Pancreas (tissue), 10 donors: Measurements from ENCODE around the gene SEMA3D. TPM values are rescaled to one million over a fixed set of nuclear protein-coding genes. Genes with fewer than 3 reads are reported as not detected.

Experiments
- ATAC-seq, 4 donors: fragments of 200-7000 bp; cut with Tn5 transposase; one replicate each; pipeline versions ENCODE4 v1.8.0 to v1.9.1; 2020; ENCODE audit warnings: mild to moderate bottlenecking in 4 of 4, moderate library complexity in 4 of 4
- DNase-seq, 6 donors: peaks; one replicate each; pipeline ENCODE4 v3.0.0-alpha.2; 2020
- FAIRE-seq: peaks from 2 replicates; lab custom pipeline; 2012; peaks lifted over from hg19 to GRCh38; lab: Jason Lieb, UNC
- H3K27ac ChIP-seq, 4 donors: fragments of 200-600 bp; sonication (generic); 1 replicate in 3 of 4; 2 replicates in 1 of 4; pipeline versions ENCODE4 v1.5.0 to v1.8.0; 2020
- H3K27me3 ChIP-seq, 4 donors: fragments of 200-600 bp; one replicate each; pipeline ENCODE4 v1.8.0; 2021
- H3K36me3 ChIP-seq, 3 donors: fragments of 200-600 bp; sonication (generic) in 1 of 3; one replicate each; pipeline versions ENCODE4 v1.5.0 to v1.8.0; 2020 to 2021
- H3K4me1 ChIP-seq, 3 donors: fragments of 200-600 bp; one replicate each; pipeline ENCODE4 v1.8.0; 2021
- H3K4me3 ChIP-seq, 4 donors: fragments of 200-600 bp; sonication (generic) in 2 of 4; one replicate each; pipeline versions ENCODE4 v1.5.0 to v1.8.0; 2020 to 2021
- H3K9me3 ChIP-seq, 4 donors: fragments of 200-600 bp; one replicate each; pipeline ENCODE4 v1.8.0; 2021
- CTCF ChIP-seq, 4 donors: fragments of 200-600 bp; sonication (generic) in 3 of 4; IDR thresholded peaks; one replicate each; pipeline versions ENCODE4 v1.5.0 to v1.8.0; 2021; ENCODE audit warnings: antibody characterized with exemption in 4 of 4
- WGBS, 2 donors: extraction: QIAGEN DNeasy Blood & Tissue Kit; methylation state at CpG; one replicate each; pipeline ENCODE4 v1.1.7; 2013; 5-methylcytosine and 5-hydroxymethylcytosine counted together
- intact Hi-C, 3 donors: fragments of 100-400 bp; cut with DNase I; formaldehyde crosslinking; loops; one replicate each; pipeline versions ENCODE4 v1.11.1 to v1.14.2; 2022
- polyA plus RNA-seq, 2 donors: library from polyadenylated mRNA; stranded (reverse); fragments of 200-250 nt; gene quantifications; one replicate each; pipeline ENCODE4 v1.2.3, GENCODE V29; 2013
- total RNA-seq, 6 donors: library from RNA; stranded (reverse); fragmentation: NEBNext Ultra II Directional in 4 of 6; extraction: Animal tissue kit (Norgen Biotek cat#: 25700) in 4 of 6; gene quantifications; one replicate each; pipeline versions ENCODE4 v1.2.1 to v1.2.4, GENCODE V29; 2021 to 2023
- donor health status: healthy with polysubstance abuse.
- donor health status: DM: no; HTN: no; CAD: no; lungs with moderate emphysema.
- donor health status: DM: no; HTN: no; CAD: no.
- donor health status: control.
- donor health status: control.
- donor health status: Bipolar disorder and iron deficiency.
- donor health status: DM: yes; HTN: yes; CAD: no.
- donor health status: DM: no; HTN: no; CAD: no.
- donor health status: DM: no; HTN: no; CAD: no.
- donor health status: DM: yes; HTN: yes; CAD: no.

The SEMA3D gene
- total and polyA plus RNA-seq, 8 donors: 0.14 to 0.28 (median 0.19) TPM

- Histone ChIP-seq H3K9me3 (no peaks in the 10 kb centered on the region), H3K27ac (no peak overlapping the region), H3K4me1 (no peaks in the 10 kb centered on the region), H3K27me3 (no peaks in the 10 kb centered on the region), H3K36me3 (no peaks in the 10 kb centered on the region), H3K4me3 (no peak overlapping the region)
- WGBS, 2 donors: 81 to 91% methylated on average over 2 of the region's 2 CpGs
- intact Hi-C loops: no loop called here
- FAIRE-seq (no peak), ATAC-seq (no peak), DNase-seq (no peak)
- no peak for TF ChIP-seq CTCF (IDR thresholded peaks at IDR 0.05)
Measured at GRCh38 chr7:85060696-85061095, 126.2 kb downstream of the SEMA3D start.

GRCh38 chr7:85055906-85056305, 130.9 kb downstream of the SEMA3D start:
- H3K4me1 ChIP-seq: no peaks in the 10 kb centered on the region
- H3K9me3 ChIP-seq: no peaks in the 10 kb centered on the region
- no peak overlapping the region for H3K27ac ChIP-seq
- 73 to 79% methylated on average over 2 of the region's 2 CpGs for WGBS, 2 donors
- no peaks in the 10 kb centered on the region for H3K36me3 ChIP-seq
- TF ChIP-seq CTCF (IDR thresholded peaks at IDR 0.05): no peak
- no peak for DNase-seq
- peaks cover 0 to 5% (median 0%) of the 10 kb centered on the region in 4 donors for H3K27me3 ChIP-seq
- no peak overlapping the region for H3K4me3 ChIP-seq
- intact Hi-C loops: no loop called here
- no peak for ATAC-seq
- FAIRE-seq: no peak

DNA sequence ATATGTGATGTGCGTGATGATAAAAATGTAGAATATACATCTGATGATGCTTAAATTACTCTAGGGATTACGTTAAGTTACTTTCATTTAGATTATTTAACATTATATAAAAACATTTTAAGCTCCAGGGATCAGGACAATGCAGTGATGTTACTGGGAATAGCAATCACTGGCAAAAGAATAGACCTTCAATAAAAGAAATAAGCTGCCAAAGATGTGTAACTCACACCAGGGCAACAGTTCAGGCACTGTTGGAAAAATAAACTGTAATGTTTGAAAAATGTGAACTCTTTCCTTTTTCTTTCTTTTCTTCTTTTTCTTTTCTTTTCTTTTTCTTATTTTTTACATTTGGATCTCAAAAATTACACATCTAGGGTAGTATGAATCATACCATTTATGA, 131.7 kb downstream of the SEMA3D start:
- ATAC-seq (no peak), DNase-seq (no peak), FAIRE-seq (no peak)
- TF ChIP-seq CTCF (IDR thresholded peaks at IDR 0.05): no peak
- no peak overlapping the region for H3K27ac ChIP-seq
- WGBS, 2 donors: 64 to 82% methylated on average over 2 of the region's 2 CpGs
- H3K27me3 ChIP-seq: peaks cover 0 to 5% (median 0%) of the 10 kb centered on the region in 4 donors
- intact Hi-C loops: no loop called here
- H3K4me1 ChIP-seq: no peaks in the 10 kb centered on the region
- no peaks in the 10 kb centered on the region for H3K36me3 ChIP-seq
- H3K4me3 ChIP-seq: no peak overlapping the region
- H3K9me3 ChIP-seq: no peaks in the 10 kb centered on the region

GRCh38 chr7:85054306-85054705, 132.6 kb downstream of the SEMA3D start:
- no peak for ATAC-seq
- Histone ChIP-seq H3K36me3 (no peaks in the 10 kb centered on the region), H3K27ac (no peak overlapping the region), H3K4me1 (no peaks in the 10 kb centered on the region), H3K27me3 (peaks cover 0 to 5% (median 0%) of the 10 kb centered on the region in 4 donors), H3K4me3 (no peak overlapping the region), H3K9me3 (no peaks in the 10 kb centered on the region)
- no peak for FAIRE-seq
- no peak for TF ChIP-seq CTCF (IDR thresholded peaks at IDR 0.05)
- no peak for DNase-seq
- intact Hi-C loops: no loop called here

DNA sequence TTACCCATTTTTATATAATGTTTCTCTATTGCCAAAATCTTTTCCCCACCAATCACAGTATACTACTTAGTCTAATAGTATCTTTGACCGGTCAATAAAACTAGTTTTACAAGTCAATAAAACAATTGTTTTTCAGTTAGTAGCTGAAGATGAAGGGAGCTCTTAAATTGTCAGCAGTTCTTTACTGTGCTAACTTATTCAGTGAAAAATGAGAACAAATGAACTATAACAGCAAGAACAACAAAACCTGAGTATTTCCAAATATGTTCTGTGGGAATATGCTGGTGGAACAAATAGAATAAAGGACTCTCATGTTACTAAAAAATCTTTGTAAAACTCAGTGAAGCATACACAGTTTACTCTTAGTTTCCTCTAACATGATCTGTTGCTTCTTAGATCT, 134.0 kb downstream of the SEMA3D start:
- WGBS, 2 donors: 81 to 91% methylated on average over 1 of the region's 1 CpG
- intact Hi-C loops: no loop called here
- no peaks in the 10 kb centered on the region for H3K9me3 ChIP-seq

More for the DNA sequence above, 134.0 kb downstream of the SEMA3D start:
- no peak overlapping the region for H3K4me3 ChIP-seq
- FAIRE-seq: no peak
- no peak for TF ChIP-seq CTCF (IDR thresholded peaks at IDR 0.05)
- H3K27me3 ChIP-seq: peaks cover 0 to 5% (median 0%) of the 10 kb centered on the region in 4 donors
- no peaks in the 10 kb centered on the region for H3K4me1 ChIP-seq
- no peak for ATAC-seq
- no peaks in the 10 kb centered on the region for H3K36me3 ChIP-seq
- no peak overlapping the region for H3K27ac ChIP-seq
- DNase-seq: no peak
